Activated naive CD4-positive, alpha-beta T cell (primary cell): Measurements from ENCODE around the gene PLXNB2.
"Not testable (repeated sequence)": the region's sequence is repeated elsewhere in the genome, so short reads cannot be mapped to it uniquely, and the experiment has no call there.

Source experiments
- DNase-seq, 4 experiments: peaks; one replicate each; lab custom pipeline; 2025; lab: John Stamatoyannopoulos, UW

PLXNB2 gene

GRCh38 chr22:50326956-50327710 is 19.7 kb upstream of the PLXNB2 start, which contains the start of gene DENND6B:
DENND6B (minus strand) TSS chr22:50327012; CDS start chr22:50326988, 24 bp downstream.
- DNase-seq = peak in 3 of 4 experiments; percentile 25 to 64 (median 26)

GRCh38 chr22:50326225-50326955 is 18.9 kb upstream of the PLXNB2 start:
- DNase-seq = no peak

GRCh38 chr22:50325444-50326224 is 18.2 kb upstream of the PLXNB2 start:
- DNase-seq = no peak

- no peak for DNase-seq
Observed at GRCh38 chr22:50323900-50324299, 16.5 kb upstream of the PLXNB2 start.

GRCh38 chr22:50322382-50323104 is 15.1 kb upstream of the PLXNB2 start:
- DNase-seq = not testable (repeated sequence)

GRCh38 chr22:50320671-50321325 is 13.4 kb upstream of the PLXNB2 start:
- DNase-seq = no peak

- DNase-seq = no peak
Observed at GRCh38 chr22:50320116-50320515, 12.7 kb upstream of the PLXNB2 start.

GRCh38 chr22:50319503-50319951 is 12.1 kb upstream of the PLXNB2 start:
- DNase-seq = no peak

- no peak for DNase-seq
Observed at GRCh38 chr22:50318698-50319411, 11.4 kb upstream of the PLXNB2 start.

GRCh38 chr22:50318356-50318697 is 10.9 kb upstream of the PLXNB2 start:
- DNase-seq = no peak

GRCh38 chr22:50317674-50318073 is 10.2 kb upstream of the PLXNB2 start:
- DNase-seq = no peak

- no peak for DNase-seq
Observed at GRCh38 chr22:50317178-50317577, 9.7 kb upstream of the PLXNB2 start.

- DNase-seq = no peak
Observed at GRCh38 chr22:50316114-50317065, 8.9 kb upstream of the PLXNB2 start.

- DNase-seq = no peak
Observed at GRCh38 chr22:50315289-50316113, 8.1 kb upstream of the PLXNB2 start.

- peak in 3 of 4 experiments; percentile 30 to 54 (median 54) for DNase-seq
Observed at GRCh38 chr22:50314455-50315288, 7.2 kb upstream of the PLXNB2 start.

GRCh38 chr22:50314081-50314454 is 6.6 kb upstream of the PLXNB2 start:
- DNase-seq = no peak

GRCh38 chr22:50313600-50313999 is 6.2 kb upstream of the PLXNB2 start:
- DNase-seq = no peak

- no peak for DNase-seq
Observed at GRCh38 chr22:50313021-50313420, 5.6 kb upstream of the PLXNB2 start.
